H1 (cell line): ENCODE data around the gene TMEM139. TPM values are rescaled to one million over a fixed set of nuclear protein-coding genes. Genes with fewer than 3 reads are reported as not detected.

Source experiments
- CTCF ChIA-PET: fragments of 300-600 bp; sonication (Branson Sonifier 250); formaldehyde crosslinking; loops from one replicate; lab custom pipeline; 2021; ENCODE audit not compliant: partially characterized antibody; lab: Charles Lee
- POLR2A ChIA-PET: fragments of 300-600 bp; sonication (Branson Sonifier 250); formaldehyde crosslinking; loops from one replicate; lab custom pipeline; 2021; ENCODE audit warnings: inconsistent platforms; ENCODE audit not compliant: partially characterized antibody; lab: Charles Lee
- DNase-seq, 2 experiments: peaks; one replicate each; pipeline versions ENCODE4 v3.0.0 to v3.0.0-alpha.2; 2010 to 2022; ENCODE audit warnings: low spot score in 2 of 2, low read depth in 1 of 2, mixed read lengths in 1 of 2
- FAIRE-seq: peaks from 2 replicates; lab custom pipeline; 2011; peaks lifted over from hg19 to GRCh38; lab: Jason Lieb, UNC
- H2AFZ ChIP-seq: 2 replicates; pipeline ENCODE4 v1.8.1; 2012; ENCODE audit warnings: low read length, inconsistent platforms
- H2AK5ac ChIP-seq: 2 replicates; pipeline ENCODE4 v1.6.1; 2013; ENCODE audit warnings: low read depth, low read length
- H2BK120ac ChIP-seq: replicated peaks from 2 replicates; pipeline ENCODE3; 2013; ENCODE audit warnings: low read depth, low read length, inconsistent platforms
- H2BK12ac ChIP-seq: 2 replicates; pipeline ENCODE4 v1.6.1; 2013; ENCODE audit warnings: low read depth, low read length
- H2BK15ac ChIP-seq: 2 replicates; pipeline ENCODE4 v1.6.1; 2013; ENCODE audit warnings: low read length
- H2BK20ac ChIP-seq: 2 replicates; pipeline ENCODE4 v1.6.1; 2013; ENCODE audit warnings: low read length
- H2BK5ac ChIP-seq: 2 replicates; pipeline ENCODE4 v1.6.1; 2013; ENCODE audit warnings: low read depth, low read length
- H3K14ac ChIP-seq: 2 replicates; pipeline ENCODE4 v1.6.1; 2013; ENCODE audit warnings: inconsistent platforms; ENCODE audit not compliant: insufficient read length
- H3K18ac ChIP-seq: 2 replicates; pipeline ENCODE4 v1.6.1; 2013; ENCODE audit warnings: low read length; ENCODE audit errors: extremely low read depth
- H3K23ac ChIP-seq: 2 replicates; pipeline ENCODE4 v1.6.1; 2013; ENCODE audit warnings: inconsistent platforms; ENCODE audit not compliant: insufficient read length
- H3K23me2 ChIP-seq: 2 replicates; pipeline ENCODE4 v1.6.1; 2013; ENCODE audit warnings: low read depth, low read length
- H3K27ac ChIP-seq: 2 replicates; pipeline ENCODE4 v1.6.1; 2011; ENCODE audit warnings: low read depth, low read length, inconsistent platforms
- H3K27me3 ChIP-seq, 4 experiments: replicated peaks in 1 of 4; 1 replicate in 1 of 4; 2 replicates in 3 of 4; pipeline versions ENCODE4 v1.6.1 to v1.8.1; 2011 to 2013; ENCODE audit warnings: low read length in 3 of 4, mild to moderate bottlenecking in 3 of 4, inconsistent platforms in 2 of 4, mixed read lengths in 2 of 4, moderate library complexity in 1 of 4; ENCODE audit not compliant: control insufficient read depth in 3 of 4, insufficient read depth in 3 of 4; ENCODE audit errors: extremely low read depth in 1 of 4
- H3K36me3 ChIP-seq, 4 experiments: 2 replicates each; pipeline versions ENCODE4 v1.6.1 to v1.8.1; 2011 to 2013; ENCODE audit warnings: mild to moderate bottlenecking in 4 of 4, low read length in 3 of 4, moderate library complexity in 2 of 4, control low read depth in 1 of 4, inconsistent platforms in 1 of 4; ENCODE audit not compliant: insufficient read depth in 4 of 4, control insufficient read depth in 2 of 4
- H3K4ac ChIP-seq: replicated peaks from 2 replicates; pipeline ENCODE3; 2013; ENCODE audit warnings: low read length, low read depth, mixed read lengths, inconsistent platforms; ENCODE audit not compliant: insufficient read length
- H3K4me1 ChIP-seq, 4 experiments: replicated peaks in 1 of 4; 1 replicate in 1 of 4; 2 replicates in 3 of 4; pipeline versions ENCODE4 v1.6.1 to v1.8.1; 2011 to 2013; ENCODE audit warnings: low read length in 3 of 4, inconsistent platforms in 2 of 4, mixed read lengths in 1 of 4; ENCODE audit not compliant: insufficient read depth in 4 of 4, control insufficient read depth in 3 of 4
- H3K4me2 ChIP-seq, 2 experiments: 2 replicates each; pipeline versions ENCODE4 v1.6.1 to v1.8.1; 2011 to 2013; ENCODE audit warnings: low read depth in 2 of 2, low read length in 2 of 2, control low read depth in 1 of 2, inconsistent platforms in 1 of 2, mild to moderate bottlenecking in 1 of 2; ENCODE audit not compliant: insufficient read depth in 1 of 2
- H3K4me3 ChIP-seq, 4 experiments: fragments of 200-600, 300-600 bp in 1 of 4; sonication (generic), shearing (Covaris generic), sonication (Bioruptor Twin) in 1 of 4; 2 replicates each; pipeline versions ENCODE4 v1.5.1 to v1.8.1; 2011 to 2016; ENCODE audit warnings: low read length in 4 of 4, low read depth in 3 of 4, control low read depth in 2 of 4, inconsistent platforms in 2 of 4, mild to moderate bottlenecking in 2 of 4, mixed read lengths in 1 of 4, moderate library complexity in 1 of 4; ENCODE audit not compliant: insufficient read depth in 2 of 4; ENCODE audit errors: extremely low read depth in 1 of 4
- H3K56ac ChIP-seq: replicated peaks from 2 replicates; pipeline ENCODE3; 2013; ENCODE audit warnings: low read depth, mild to moderate bottlenecking, mixed read lengths, low read length, inconsistent platforms; ENCODE audit not compliant: insufficient read length
- H3K79me1 ChIP-seq: 2 replicates; pipeline ENCODE4 v1.6.1; 2013; ENCODE audit warnings: low read depth, low read length, control low read depth
- H3K79me2 ChIP-seq, 2 experiments: 2 replicates each; pipeline versions ENCODE4 v1.6.1 to v1.8.1; 2012 to 2013; ENCODE audit warnings: low read length in 2 of 2, mild to moderate bottlenecking in 2 of 2, inconsistent platforms in 1 of 2; ENCODE audit not compliant: insufficient read depth in 2 of 2, control insufficient read depth in 1 of 2
- H3K9ac ChIP-seq, 4 experiments: replicated peaks in 1 of 4; 1 replicate in 1 of 4; 2 replicates in 3 of 4; pipeline versions ENCODE4 v1.6.1 to v1.8.1; 2011 to 2013; ENCODE audit warnings: low read depth in 3 of 4, low read length in 3 of 4, control low read depth in 2 of 4, mild to moderate bottlenecking in 2 of 4, moderate library complexity in 2 of 4, inconsistent platforms in 1 of 4; ENCODE audit errors: extremely low read depth in 1 of 4
- H3K9me3 ChIP-seq, 2 experiments: 2 replicates each; pipeline versions ENCODE4 v1.6.1 to v1.8.1; 2012 to 2013; ENCODE audit warnings: mild to moderate bottlenecking in 2 of 2, moderate library complexity in 2 of 2, control low read depth in 1 of 2, inconsistent platforms in 1 of 2, low read depth in 1 of 2, low read length in 1 of 2, mixed read lengths in 1 of 2; ENCODE audit not compliant: insufficient read depth in 2 of 2
- H4K20me1 ChIP-seq, 2 experiments: replicated peaks in 1 of 2; 2 replicates each; pipeline versions ENCODE3 to v1.8.1; 2011 to 2013; ENCODE audit warnings: inconsistent platforms in 2 of 2, low read length in 2 of 2, mild to moderate bottlenecking in 1 of 2; ENCODE audit not compliant: insufficient read depth in 2 of 2, control insufficient read depth in 1 of 2
- H4K5ac ChIP-seq: 2 replicates; pipeline ENCODE4 v1.6.1; 2013; ENCODE audit warnings: low read length, low read depth, mixed read lengths, inconsistent platforms; ENCODE audit not compliant: insufficient read length
- H4K8ac ChIP-seq: 2 replicates; pipeline ENCODE4 v1.8.0; 2013; ENCODE audit warnings: mild to moderate bottlenecking, moderate library complexity, low read length, inconsistent platforms; ENCODE audit not compliant: insufficient read depth; ENCODE audit errors: extremely low read depth
- H4K91ac ChIP-seq: replicated peaks from 2 replicates; pipeline ENCODE3; 2013; ENCODE audit warnings: low read length, mixed read lengths, inconsistent platforms; ENCODE audit not compliant: insufficient read length
- BRCA1 ChIP-seq: IDR thresholded peaks from 2 replicates; pipeline ENCODE4 v1.6.1; 2012; ENCODE audit warnings: low read depth, low read length, improper control_type of control experiment
- CTBP2 ChIP-seq: IDR thresholded peaks from 2 replicates; pipeline ENCODE4 v1.7.0; 2011; ENCODE audit warnings: borderline replicate concordance, mild to moderate bottlenecking, moderate library complexity, mixed read lengths, low read length; ENCODE audit not compliant: insufficient read depth, insufficient read length
- EGR1 ChIP-seq: IDR thresholded peaks from 2 replicates; pipeline ENCODE4 v1.6.1; 2011; ENCODE audit warnings: low read depth, low read length, borderline replicate concordance
- EZH2 ChIP-seq: fragments of 200-600 bp; sonication (generic); IDR thresholded peaks from 2 replicates; pipeline ENCODE4 v1.7.1; 2012; ENCODE audit warnings: low read depth, mild to moderate bottlenecking, moderate library complexity, low read length, inconsistent platforms; ENCODE audit not compliant: severe bottlenecking
- GABPA ChIP-seq: IDR thresholded peaks from 2 replicates; pipeline ENCODE4 v1.6.1; 2011; ENCODE audit warnings: mild to moderate bottlenecking, low read length, moderate library complexity, borderline replicate concordance; ENCODE audit not compliant: insufficient read depth
- HDAC2 ChIP-seq, 2 experiments: fragments of 300-600 bp in 1 of 2; sonication (generic) in 1 of 2; IDR thresholded peaks; 2 replicates each; pipeline ENCODE4 v1.6.1; 2011 to 2012; ENCODE audit warnings: low read depth in 2 of 2, low read length in 2 of 2, mild to moderate bottlenecking in 2 of 2, moderate library complexity in 2 of 2, borderline replicate concordance in 1 of 2, inconsistent platforms in 1 of 2
- JUN ChIP-seq: IDR thresholded peaks from 2 replicates; pipeline ENCODE4 v1.6.1; 2011; ENCODE audit warnings: low read depth, mild to moderate bottlenecking, improper control_type of control experiment, low read length
- JUND ChIP-seq: IDR thresholded peaks from 2 replicates; pipeline ENCODE4 v1.6.1; 2011; ENCODE audit warnings: mild to moderate bottlenecking, improper control_type of control experiment, low read length
- KDM1A ChIP-seq: fragments of 200-600, 300-600 bp; sonication (generic); IDR thresholded peaks from 2 replicates; pipeline ENCODE4 v1.7.1; 2016; ENCODE audit warnings: mild to moderate bottlenecking, low read length, borderline replicate concordance
- KDM4A ChIP-seq: IDR thresholded peaks from one replicate; pipeline ENCODE4 v1.7.1; 2012; ENCODE audit warnings: low read depth, mild to moderate bottlenecking, moderate library complexity, low read length, inconsistent platforms; ENCODE audit not compliant: severe bottlenecking
- PHF8 ChIP-seq: fragments of 200-600 bp; sonication (generic); conservative IDR thresholded peaks from 2 replicates; pipeline ENCODE4 v1.7.1; 2012; ENCODE audit warnings: low read depth, mild to moderate bottlenecking, inconsistent platforms, low read length, moderate library complexity
- SUZ12 ChIP-seq: fragments of 200-600 bp; sonication (generic); IDR thresholded peaks from 2 replicates; pipeline ENCODE4 v1.6.1; 2012; ENCODE audit warnings: mild to moderate bottlenecking, inconsistent platforms, low read length, moderate library complexity, mixed read lengths
- TAF7 ChIP-seq: optimal IDR thresholded peaks from 2 replicates; pipeline ENCODE3; 2011; ENCODE audit warnings: low read depth, mild to moderate bottlenecking, inconsistent platforms, low read length, moderate library complexity, borderline replicate concordance
- TEAD4 ChIP-seq: IDR thresholded peaks from 2 replicates; pipeline ENCODE4 v1.6.1; 2012; ENCODE audit warnings: low read depth, low read length, inconsistent platforms, mixed read lengths
- WGBS, 2 experiments: shearing (Covaris generic) in 1 of 2; methylation state at CpG; one replicate each; pipeline versions ENCODE4 v1.1.6 to v1.1.7; 2013 to 2015; ENCODE audit warnings: low lambda C conversion rate in 2 of 2, mixed read lengths in 2 of 2, inconsistent platforms in 1 of 2, low coverage in 1 of 2, missing lambda C conversion rate in 1 of 2; ENCODE audit not compliant: insufficient replicate concordance in 2 of 2, insufficient coverage in 1 of 2, insufficient read length in 1 of 2; ENCODE audit errors: extremely low coverage in 1 of 2, missing lambda C conversion rate in 1 of 2; 5-methylcytosine and 5-hydroxymethylcytosine counted together
- polyA plus RNA-seq, 7 experiments: library from polyadenylated mRNA; depleted of rRNA in 3 of 7; stranded (reverse) in 5 of 7; unstranded in 2 of 7; fragments of >200 nt in 5 of 7; fragments of 200-250 nt in 2 of 7; gene quantifications; 1 replicate in 5 of 7; 2 replicates in 1 of 7; 4 replicates in 1 of 7; pipeline versions ENCODE4 v1.2.1 to v1.2.3, GENCODE V29; 2011 to 2013; ENCODE audit warnings: missing spikeins in 2 of 7, mixed read lengths in 2 of 7
- total RNA-seq: library from RNA; stranded (reverse); fragmentation: NEBNext Ultra II Directional; extraction: Animal tissue kit (Norgen Biotek cat#: 25700); gene quantifications from 2 replicates; pipeline ENCODE4 v1.2.1, GENCODE V29; 2021

Gene TMEM139
- total and polyA plus RNA-seq, 2 of the 8 experiments (the other 6 are each of a cell fraction or from before 2014, with no cell fraction given) = 3.2 to 6.7 TPM

DNA sequence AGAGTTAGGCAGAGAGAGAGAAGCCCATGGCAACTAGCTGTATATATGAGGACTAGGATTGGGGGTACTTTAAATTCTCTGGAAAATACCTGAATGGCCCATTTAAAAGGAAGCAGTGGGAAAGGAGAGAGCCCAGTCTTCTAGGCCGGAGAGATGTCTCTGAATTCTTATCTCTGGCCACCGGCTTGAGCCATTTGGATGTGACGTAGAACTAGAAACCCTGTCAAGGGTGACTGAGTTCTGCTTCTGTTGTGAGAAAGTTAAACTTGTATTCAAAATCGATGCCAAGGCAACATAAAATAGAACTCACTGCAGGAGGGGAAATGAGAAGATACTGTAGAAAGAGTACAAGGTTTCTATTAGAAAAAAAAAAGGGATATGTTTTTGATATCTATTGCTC, 27.8 kb upstream of the TMEM139 start:
- Histone ChIP-seq H3K36me3 (no peaks in the 10 kb centered on the region), H3K79me2 (no peaks in the 10 kb centered on the region), H3K14ac (no peak overlapping the region), H4K20me1 (no peaks in the 10 kb centered on the region), H4K5ac (no peak overlapping the region), H3K9me3 (no peaks in the 10 kb centered on the region), H3K27me3 (no peaks in the 10 kb centered on the region), H4K91ac (no peak overlapping the region), H3K9ac (no peak overlapping the region), H3K18ac (no peak overlapping the region), H2AFZ (no peak overlapping the region), H3K4me3 (no peak overlapping the region), H3K27ac (no peak overlapping the region), H2BK12ac (no peak overlapping the region), H4K8ac (no peak overlapping the region), H3K4me1 (no peaks in the 10 kb centered on the region), H2BK20ac (no peak overlapping the region), H3K56ac (no peak overlapping the region), H2BK15ac (no peak overlapping the region), H3K79me1 (no peaks in the 10 kb centered on the region), H2AK5ac (no peak overlapping the region), H2BK120ac (no peak overlapping the region), H3K23me2 (no peaks in the 10 kb centered on the region), H2BK5ac (no peak overlapping the region), H3K4me2 (no peak overlapping the region), H3K4ac (no peak overlapping the region), H3K23ac (no peak overlapping the region)
- WGBS, 2 experiments = 88% methylated on average over 4 of the region's 4 CpGs; no CpG with 5 or more reads in 1 of the 2 experiments
- FAIRE-seq (no peak), DNase-seq (no peak)
- ChIA-PET POLR2A (interaction anchor here (0.8 kb wide), 1 partner anchor 140 kb away, joined by 3 read pairs; no protein-coding TSS in a partner anchor), CTCF (interaction anchor here (1.1 to 5.3 kb wide), 9 partner anchors 10 to 332 kb away, joined by 3 to 35 read pairs (median 7); partner anchors contain the start of gene CASP2)
- TF ChIP-seq KDM4A (no peak), TAF7 (no peak), PHF8 (no peak), TEAD4 (no peak), SUZ12 (no peak), KDM1A (no peak), EZH2 (no peak), JUND (no peak), GABPA (no peak), HDAC2 (IDR thresholded peaks at IDR 0.05; ENCODE audit: borderline replicate concordance in 1 of 2, low read depth in 2 of 2, low read length in 2 of 2) (no peak), CTBP2 (no peak), JUN (no peak), EGR1 (no peak), BRCA1 (no peak)
